HG03571 (cell line): ENCODE data around the gene TSNAX.
"Not testable (repeated sequence)": the region's sequence is repeated elsewhere in the genome, so short reads cannot be mapped to it uniquely, and the experiment has no call there.

ENCODE experiments used
- ATAC-seq: cut with Tn5 transposase; IDR thresholded peaks from one replicate; pipeline ENCODE4 v1.9.1; 2021; ENCODE audit not compliant: unreplicated experiment

The TSNAX gene, protein sequence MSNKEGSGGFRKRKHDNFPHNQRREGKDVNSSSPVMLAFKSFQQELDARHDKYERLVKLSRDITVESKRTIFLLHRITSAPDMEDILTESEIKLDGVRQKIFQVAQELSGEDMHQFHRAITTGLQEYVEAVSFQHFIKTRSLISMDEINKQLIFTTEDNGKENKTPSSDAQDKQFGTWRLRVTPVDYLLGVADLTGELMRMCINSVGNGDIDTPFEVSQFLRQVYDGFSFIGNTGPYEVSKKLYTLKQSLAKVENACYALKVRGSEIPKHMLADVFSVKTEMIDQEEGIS

DNA sequence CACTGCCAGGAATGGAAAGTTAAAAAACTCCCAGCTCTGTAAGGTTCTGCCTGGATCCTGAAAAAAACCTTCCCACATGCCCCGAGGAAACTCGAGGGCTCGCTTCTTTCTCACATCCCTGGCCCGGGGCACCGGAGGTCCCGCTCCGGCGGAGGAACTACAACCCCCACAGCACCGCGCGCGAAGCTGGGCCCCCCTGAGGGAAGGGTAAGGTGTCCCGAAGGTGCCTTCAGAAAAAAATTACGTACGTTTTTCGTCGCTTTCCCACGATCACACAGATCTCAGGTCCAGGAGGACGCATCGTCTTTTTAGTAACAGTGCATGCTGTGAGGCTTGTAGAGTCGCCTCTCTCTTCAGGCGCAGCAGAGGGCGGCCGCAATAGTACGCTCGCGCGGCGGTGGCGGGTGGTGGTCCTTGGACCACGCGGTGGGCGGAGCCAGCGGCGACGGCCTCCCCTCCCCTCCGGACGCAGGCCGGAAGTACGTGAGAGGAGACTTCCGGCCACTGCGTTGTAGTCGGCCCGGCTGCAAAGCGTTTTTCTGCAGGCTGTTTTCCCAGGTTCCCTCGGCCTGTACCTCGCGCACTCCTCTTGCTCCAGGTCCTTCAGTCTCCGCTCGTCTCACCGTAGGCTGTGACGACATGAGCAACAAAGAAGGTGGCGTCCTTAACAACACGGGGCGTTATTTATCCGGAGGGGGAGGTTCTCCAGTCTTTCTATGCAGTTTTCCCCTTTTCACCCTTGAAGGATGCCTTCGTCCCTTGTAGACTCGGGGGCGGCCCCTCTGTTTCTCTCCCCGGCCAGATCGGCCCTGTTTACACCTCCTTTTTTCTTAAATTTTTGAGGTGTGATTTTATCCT is at the start of gene TSNAX:
TSS of gene TSNAX (plus strand) at position 498 of the 858 bp plus-strand sequence. CDS start at position 640, 142 bp downstream.
- ATAC-seq: peak; percentile 94

DNA sequence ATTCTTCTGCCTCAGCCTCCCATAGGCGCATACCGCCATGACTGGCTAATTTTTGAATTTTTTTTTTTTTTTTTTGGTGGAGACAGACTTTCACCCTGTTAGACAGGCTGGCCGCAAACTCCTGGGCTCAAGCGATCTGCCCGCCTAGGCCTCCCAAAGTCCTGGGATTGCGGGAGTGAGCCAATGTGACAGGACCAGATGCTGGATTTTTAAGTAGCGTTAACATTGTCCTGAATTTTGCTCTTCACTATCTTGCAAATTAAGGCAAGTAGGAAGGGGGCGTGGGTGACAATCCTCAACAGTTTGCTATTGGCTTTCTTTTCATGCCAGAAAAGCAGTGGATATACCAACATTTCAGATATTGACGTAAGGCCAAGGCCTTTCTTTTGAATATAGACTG is 49.7 kb upstream of the TSNAX start:
- ATAC-seq: no peak

DNA sequence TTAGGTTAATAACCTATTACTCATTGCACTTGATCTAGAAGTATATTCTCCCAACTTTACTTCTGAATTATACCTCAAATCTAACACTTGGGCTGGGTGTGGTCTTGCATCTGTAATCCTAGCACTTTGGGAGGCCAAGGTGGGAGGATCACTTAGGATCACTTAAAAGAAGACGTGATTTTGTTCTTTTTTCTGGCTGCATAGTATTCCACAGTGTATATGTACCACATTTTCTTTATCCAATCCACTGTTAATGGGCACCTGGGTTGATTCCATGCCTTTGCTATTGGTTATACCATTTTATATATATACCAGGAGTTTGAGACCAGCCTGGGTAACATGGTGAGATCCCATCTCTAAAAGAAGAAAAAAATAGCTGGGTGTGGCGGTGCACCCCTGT is 48.5 kb upstream of the TSNAX start:
- ATAC-seq: no peak

DNA sequence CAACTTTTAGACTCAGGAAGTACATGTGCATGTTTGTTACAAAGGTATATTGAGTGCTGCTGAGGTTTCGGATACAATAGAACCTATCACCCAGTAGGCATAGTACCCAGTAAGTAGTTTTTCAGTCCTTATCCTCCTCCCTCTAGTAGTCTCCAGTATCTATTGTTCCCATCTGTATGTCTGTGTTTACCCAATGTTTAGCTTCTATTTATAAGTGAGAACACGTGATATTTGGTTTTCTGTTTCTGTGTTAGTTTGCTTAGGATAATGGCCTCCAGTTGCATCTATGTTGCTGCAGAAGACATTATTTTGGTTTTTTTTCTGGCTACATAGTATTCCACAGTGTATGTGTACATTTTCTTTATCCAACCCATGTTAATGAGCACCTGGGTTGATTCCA is 47.2 kb upstream of the TSNAX start:
- ATAC-seq: no peak

DNA sequence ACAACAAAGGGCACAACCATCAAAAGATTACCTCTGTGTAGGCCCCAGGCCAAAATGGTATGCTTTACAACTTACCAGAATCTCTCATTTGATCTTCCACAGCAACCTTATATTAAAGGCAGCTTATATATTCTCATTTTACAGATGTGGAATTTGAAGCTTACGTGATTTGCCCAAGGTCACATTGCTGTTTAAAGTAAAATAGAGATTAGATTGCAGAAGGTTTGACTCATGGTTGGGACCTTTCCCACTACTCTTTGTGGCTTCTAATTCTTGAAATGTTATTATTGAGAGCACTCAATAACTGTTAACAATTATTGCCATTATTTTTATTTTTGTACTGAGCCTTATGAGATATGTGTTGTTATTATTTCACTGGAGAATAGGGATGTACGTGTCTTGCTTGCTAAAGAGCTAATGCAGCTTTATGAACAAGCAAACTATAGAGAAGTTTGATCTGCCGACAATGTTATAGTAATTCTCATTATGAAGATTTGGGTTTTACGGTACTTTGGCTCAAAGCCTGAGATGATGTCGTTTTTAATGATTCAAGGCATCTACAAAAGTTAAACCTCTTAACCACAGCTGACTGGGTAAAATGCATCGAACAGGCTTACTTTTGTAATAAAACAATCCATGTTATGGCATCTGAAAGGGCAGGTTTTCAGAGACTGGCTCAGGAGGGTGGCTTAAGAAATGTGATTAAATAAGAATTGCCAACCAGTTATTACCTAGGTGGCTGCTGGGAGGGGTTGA is 43.3 kb upstream of the TSNAX start:
- ATAC-seq: no peak

DNA sequence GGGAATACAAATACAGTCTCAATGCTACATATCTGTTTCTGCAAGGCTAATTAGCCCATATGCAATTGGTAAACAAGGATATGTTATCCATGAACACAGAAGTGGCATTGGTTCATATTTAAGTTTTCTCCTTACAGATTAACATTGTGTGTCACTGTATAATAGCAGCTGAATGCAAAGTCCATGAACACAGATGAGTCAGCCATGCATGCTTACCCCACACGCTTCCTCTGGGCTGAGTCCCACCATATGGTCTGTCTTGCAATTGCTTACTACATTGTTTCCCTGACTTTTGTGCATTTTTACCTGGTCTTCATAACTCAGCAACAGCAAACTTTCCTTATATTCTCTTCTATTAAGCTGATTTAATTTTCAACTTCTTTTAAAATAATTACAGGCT is 41.5 kb upstream of the TSNAX start:
- ATAC-seq: no peak

DNA sequence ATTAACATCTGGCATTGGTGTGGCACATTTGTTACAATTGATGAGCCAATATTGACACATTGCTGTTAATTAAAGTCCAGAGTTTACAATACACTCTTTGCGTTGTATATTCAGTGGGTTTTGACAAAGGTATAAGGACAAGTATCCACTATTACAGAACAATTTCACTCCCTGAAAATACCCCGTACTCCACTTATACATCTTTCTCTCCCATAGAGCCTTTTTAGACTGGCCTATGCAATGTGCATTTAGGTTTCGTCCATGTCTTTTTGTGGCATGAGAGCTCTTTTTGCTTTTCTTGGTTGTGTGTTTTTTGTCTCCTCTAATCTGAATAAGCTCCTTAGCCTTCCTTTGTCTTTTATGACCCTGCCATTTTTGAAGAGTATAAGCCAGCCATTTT is 40.6 kb upstream of the TSNAX start:
- ATAC-seq: no peak

DNA sequence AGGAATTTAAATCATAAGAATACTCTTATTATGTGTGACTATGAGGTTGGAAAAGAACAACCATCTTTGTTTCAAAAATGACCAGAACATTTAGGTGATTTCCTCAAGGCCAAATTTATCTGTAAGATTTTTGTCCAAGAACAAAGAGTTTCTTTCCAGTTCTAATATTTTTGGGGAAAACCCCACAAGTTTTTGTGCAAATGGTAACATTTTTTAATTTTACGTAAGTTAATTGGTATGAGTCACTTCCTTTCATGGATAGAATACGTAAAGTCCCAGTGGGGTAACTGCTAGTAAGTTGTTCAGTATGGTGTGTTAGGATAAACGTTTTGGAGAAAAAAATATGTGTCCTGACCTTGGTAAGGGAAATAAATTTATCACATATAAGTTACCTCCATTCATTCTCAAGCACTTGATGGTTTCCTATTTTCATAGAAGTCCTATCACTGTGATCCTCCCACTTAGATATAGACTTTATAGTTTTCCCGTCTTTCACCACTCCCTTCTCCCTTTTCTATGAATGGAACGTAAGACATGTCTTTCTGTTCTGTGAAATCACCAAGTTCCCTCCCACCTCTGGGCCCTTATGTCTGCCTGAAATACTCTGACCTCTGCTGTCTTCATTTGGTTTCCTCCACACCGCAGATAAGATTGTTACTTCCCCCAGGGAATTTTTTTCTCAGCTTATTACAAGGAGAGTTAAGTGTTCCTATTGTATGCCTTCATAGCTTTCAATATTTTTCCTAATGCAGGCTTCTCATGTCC is 34.9 kb upstream of the TSNAX start:
- ATAC-seq: no peak

DNA sequence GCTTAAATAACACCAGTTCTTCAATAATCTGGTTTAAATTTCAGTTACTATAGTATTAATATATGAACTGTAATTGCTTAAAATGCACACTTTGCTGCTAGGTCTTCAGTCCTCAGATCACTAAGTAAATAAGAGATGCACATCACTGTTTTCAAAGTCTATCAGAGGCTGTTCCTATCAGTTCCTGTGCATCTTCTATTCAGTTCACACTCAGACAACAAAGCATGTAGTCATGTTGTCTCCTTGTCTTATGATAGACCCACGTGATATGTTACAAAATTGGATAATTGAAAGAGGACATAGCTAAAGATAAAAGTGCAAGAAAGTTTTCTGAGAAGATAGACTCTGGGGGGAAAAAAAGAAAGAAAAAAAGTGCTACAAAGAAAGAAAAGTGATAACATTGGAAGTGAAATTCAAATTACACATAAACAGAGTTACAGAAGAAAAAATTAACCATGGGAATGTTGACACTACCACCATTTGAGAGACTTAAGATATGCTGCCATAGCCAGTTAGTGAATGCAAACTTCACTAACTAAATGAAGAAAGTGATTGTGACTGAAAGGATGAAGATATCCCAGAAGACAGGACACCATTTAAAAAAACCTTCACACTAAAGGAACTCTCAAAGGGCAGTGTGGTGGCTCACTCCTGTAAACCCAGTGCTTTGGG is 33.9 kb upstream of the TSNAX start:
- no peak for ATAC-seq

DNA sequence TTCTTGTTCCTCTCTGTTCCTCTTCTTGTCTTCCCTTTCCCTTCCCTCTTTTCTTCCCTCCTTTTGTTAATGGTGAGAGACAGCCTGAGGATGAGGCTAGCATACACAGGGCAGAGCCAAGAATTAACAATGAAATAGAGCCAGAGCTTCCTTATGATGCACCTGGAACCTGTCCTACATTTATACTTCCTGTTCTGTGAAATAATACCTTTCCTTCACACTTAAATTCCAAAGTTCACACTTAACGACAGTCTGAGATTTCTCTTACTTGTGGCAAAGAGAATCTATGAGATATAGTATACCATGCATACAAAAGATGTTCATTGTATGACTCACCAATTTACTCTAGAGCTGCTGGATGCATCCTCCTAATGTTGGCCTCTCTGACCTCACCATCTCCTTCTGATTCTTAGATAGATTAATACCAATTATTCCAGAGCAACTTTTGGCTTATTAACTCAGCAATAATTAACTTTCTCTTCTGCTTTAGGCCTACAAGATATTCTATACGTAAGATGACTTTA is 30.8 kb upstream of the TSNAX start:
- no peak for ATAC-seq

DNA sequence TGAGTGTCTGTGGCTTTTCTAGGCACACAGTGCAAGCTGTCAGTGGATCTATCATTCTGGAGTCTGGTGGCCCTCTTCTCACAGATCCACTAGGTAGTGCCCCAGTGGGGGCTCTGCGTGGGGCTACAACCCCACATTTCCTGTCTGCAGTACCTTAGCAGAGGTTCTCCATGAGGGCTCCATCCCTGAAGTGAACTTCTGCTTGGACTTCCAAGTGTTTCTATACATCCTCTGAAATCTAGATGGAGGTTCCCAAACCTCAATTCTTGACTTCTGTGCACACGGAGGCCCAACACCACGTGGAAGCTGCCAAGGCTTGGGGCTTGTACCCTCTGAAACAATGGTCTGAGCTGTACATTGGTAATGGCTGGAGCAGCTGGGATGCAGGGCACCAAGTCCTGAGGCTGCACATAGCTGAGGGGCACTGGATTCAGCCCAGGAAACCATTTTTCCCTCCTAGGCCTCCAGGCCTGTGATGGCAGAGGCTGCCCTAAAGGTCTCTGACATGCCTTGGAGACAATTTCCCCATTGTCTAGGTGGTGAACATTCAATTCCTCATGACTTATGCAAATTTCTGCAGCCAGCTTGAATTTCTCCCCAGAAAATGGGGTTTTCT is 29.2 kb upstream of the TSNAX start:
- ATAC-seq: no peak

DNA sequence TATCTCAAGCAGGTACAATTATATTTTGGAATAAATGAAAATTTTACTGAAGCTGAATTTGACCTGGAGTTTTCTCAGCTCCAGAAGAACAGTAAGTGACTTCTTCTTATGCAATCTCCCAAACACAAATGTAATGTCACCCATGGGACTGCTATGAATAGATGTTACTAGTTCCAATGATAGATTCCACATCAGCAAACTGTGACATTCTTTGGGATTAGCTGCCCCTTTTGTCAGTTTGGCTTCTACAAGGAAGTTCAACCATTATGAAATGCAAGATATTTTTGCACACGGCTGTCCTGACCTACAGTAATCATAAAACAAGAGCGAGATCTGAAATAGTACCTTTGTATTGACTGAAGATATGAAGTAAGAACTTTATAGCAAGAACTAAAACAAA is 27.8 kb upstream of the TSNAX start:
- no peak for ATAC-seq

DNA sequence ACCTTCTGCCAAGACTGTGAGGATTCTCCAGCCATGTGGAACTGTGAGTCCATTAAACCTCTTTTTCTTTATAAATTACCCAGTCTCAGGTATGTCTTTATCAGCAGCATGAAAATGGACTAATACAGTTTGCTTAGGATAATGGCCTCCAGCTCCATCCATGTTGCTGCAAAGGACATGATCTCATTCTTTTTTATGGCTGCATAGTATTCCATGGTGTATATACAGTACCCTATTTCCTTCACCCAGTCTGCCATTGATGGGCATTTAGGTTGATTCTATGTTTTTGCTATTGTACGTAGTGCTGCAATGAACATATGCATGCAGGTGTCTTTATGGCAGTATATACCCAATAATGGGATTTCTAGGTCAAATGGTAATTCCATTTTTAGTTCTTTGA is 25.3 kb upstream of the TSNAX start:
- ATAC-seq: not testable (repeated sequence)

DNA sequence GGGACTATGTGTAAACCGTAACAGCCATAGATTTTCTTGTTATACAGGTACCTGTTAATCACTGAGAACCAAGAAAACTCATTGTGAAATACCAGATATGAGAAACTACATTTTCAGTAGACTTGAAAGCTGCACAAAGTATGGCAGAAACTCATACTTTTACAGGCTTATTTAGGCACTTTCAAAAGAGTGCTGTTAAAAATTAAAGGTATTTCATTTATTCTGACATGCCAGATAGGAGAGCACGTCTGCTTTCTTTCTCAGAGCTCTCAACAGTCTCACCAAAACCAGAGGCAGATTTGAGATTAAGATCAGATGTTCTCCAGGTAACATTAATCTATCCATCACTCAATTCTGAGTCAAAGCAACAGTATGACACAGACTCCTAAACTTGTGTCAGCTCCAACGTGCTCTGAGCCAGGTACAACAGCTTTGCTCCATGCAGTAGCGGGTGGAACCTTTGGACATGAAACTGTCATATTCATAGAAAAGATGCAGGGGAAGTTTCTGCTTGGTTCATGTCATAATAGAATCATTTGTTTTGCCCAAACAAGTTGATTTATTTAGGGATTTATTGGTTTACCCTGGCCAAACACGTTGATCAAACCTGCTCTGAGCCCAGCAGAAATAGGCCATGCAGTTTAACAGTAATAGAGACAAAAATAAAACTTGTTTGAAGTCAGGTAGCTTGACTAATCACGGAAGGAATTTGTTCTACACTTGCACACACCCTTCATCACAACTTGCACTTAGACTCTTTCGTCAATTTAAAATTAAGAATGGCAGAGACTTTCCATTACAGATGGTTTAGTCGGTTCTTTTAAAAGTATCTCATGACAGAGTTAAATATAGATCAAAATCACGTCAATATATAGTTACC is 20.8 kb upstream of the TSNAX start:
- no peak for ATAC-seq

DNA sequence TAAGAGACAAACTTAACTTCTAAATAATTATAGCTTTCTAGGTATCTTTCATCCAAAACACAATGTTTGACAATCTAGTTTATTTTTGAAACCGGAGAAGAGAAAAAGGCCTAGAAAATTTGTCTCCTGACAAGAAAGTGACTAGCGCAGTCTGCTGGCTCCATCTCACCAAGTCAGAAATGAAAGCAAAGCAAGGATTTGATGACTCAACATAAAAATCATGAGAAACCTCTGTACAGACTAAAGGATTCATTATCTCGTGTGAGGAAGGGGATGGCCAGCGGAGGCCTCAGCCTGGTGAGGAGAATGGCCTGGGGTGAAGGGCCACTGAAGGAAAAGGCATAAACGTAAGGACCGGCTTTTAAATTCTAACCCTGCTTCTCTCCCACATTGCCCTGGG is 20.0 kb upstream of the TSNAX start:
- no peak for ATAC-seq

DNA sequence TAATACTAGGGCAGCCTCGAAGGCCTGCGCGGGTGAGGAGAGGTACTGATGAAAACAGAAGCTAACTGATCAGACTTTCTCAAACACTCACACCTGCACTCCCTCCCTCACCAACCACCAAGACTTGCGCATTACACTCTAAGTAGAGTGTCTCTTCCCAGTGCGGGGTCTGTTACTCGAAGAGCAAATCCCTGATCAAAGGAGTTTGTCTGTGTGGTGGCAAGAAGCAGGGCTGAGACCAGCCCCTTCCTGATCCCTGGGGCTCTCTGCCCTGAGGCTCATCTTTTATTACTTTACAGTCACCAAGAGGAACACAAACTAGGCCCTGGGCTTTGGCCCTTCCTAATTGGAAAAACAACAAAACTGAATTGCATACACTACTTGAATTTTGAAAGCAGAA is 19.5 kb upstream of the TSNAX start:
- ATAC-seq: no peak

DNA sequence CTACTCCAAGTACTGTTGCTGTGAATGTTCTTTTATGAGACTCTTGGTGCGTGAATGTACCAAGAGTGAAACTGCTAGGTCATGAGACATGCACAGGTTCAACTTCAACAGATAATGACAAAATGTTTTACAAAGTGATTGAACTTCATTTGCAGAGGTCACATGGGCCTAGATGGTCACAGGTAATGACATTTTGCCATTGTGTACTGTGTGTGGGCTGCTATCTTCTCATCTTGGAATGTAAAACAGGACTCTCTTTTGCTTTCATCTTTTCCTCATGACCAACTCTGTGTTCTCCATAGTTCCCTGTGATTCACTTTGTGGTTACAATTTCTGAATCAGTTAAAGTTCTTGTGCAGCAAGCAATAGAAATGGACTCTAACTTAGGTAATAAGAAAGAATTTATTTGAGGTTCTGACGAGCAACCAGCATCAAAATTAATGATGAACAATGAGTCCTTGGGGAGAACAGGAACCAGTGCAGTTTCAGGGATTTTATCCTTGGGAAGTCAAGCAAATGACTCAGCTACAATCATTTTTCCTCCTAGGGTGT is 16.2 kb upstream of the TSNAX start:
- ATAC-seq: no peak

DNA sequence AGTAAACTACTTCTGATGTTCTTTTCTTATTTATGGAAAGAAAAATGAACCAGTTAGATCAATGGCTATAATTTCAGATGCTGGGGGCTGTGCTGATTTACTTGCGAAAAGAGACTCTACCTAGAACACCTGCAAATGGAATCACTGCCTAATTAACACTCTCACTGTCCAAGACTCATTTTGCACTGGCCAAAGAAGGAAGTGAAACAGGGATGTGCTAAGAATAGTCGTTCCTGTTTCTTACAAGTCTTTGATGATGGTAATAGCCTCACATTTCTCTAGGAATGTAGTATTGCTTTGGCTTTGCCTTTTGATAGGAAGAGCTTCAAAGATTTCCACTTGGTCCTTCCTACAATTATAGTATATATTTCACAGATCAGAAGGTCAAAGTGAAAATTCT is 12.7 kb upstream of the TSNAX start:
- no peak for ATAC-seq

DNA sequence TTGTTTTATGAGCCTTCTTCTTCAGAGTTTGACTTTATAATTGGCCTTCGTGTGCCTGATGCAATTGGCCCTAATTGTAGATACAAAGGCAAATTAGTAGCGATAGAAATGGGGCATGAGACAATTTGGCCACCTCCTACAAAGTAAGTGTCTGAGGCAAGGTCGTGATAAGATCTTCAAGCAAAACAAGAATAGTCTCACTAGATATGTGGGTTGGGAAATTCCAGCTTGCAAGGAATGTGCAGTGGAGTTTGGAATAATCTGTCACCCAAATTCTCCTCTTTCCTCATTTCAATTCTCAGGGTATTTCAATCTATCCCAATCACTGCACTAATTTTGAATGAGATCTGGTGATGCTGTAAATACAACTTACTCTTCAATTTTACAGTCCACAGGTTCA is 11.4 kb upstream of the TSNAX start:
- no peak for ATAC-seq
